IMR-90 (cell line): ENCODE data around the gene KRT4. TPM values are rescaled to one million over a fixed set of nuclear protein-coding genes. Genes with fewer than 3 reads are reported as not detected.

Source experiments
- ATAC-seq: fragments of 200-7000 bp; cut with Tn5 transposase; 2 replicates; pipeline ENCODE4 v1.9.1; 2020; ENCODE audit warnings: low read depth, mild to moderate bottlenecking, moderate library complexity
- BruUV-seq: library from RNA; stranded (reverse); fragments of 400-500 nt; replicated peaks from 2 replicates; lab custom pipeline; 2021; lab: Mats Ljungman, UMichigan
- CTCF ChIA-PET: fragments of 300-600 bp; formaldehyde crosslinking; extraction: SDS; loops from one replicate; lab custom pipeline; 2021; ENCODE audit warnings: antibody characterized with exemption; lab: Yijun Ruan, JAX
- POLR2A ChIA-PET: fragments of 300-600 bp; sonication (Branson Sonifier 250); formaldehyde crosslinking; loops from one replicate; lab custom pipeline; 2022; ENCODE audit warnings: antibody characterized with exemption; ENCODE audit not compliant: unreplicated experiment; lab: Charles Lee
- DNase-seq: peaks from one replicate; pipeline ENCODE4 v3.0.0; 2013
- H2AFZ ChIP-seq: replicated peaks from 2 replicates; pipeline ENCODE3; 2013; ENCODE audit warnings: low read length, mild to moderate bottlenecking; ENCODE audit not compliant: poor library complexity
- H2AK5ac ChIP-seq: 2 replicates; pipeline ENCODE4 v1.6.1; 2013; ENCODE audit warnings: low read depth, low read length, inconsistent platforms
- H2AK9ac ChIP-seq: replicated peaks from 2 replicates; pipeline ENCODE3; 2013; ENCODE audit warnings: mild to moderate bottlenecking, low read depth, low read length, moderate library complexity; ENCODE audit not compliant: poor library complexity
- H2BK120ac ChIP-seq: 2 replicates; pipeline ENCODE4 v1.6.1; 2013; ENCODE audit warnings: low read depth, low read length, inconsistent platforms
- H2BK15ac ChIP-seq: 3 replicates; pipeline ENCODE4 v1.6.1; 2013; ENCODE audit warnings: low read depth, low read length, inconsistent platforms
- H2BK20ac ChIP-seq: 2 replicates; pipeline ENCODE4 v1.6.1; 2013; ENCODE audit warnings: low read depth, mild to moderate bottlenecking, inconsistent platforms, low read length, moderate library complexity
- H2BK5ac ChIP-seq: 2 replicates; pipeline ENCODE4 v1.6.1; 2013; ENCODE audit warnings: mild to moderate bottlenecking, low read depth, low read length, inconsistent platforms; ENCODE audit not compliant: poor library complexity, severe bottlenecking
- H3K14ac ChIP-seq: replicated peaks from 2 replicates; pipeline ENCODE4 v1.6.1; 2013; ENCODE audit warnings: low read depth, low read length, inconsistent platforms
- H3K18ac ChIP-seq: 2 replicates; pipeline ENCODE4 v1.6.1; 2013; ENCODE audit warnings: low read depth, low read length, control low read depth
- H3K23ac ChIP-seq: 2 replicates; pipeline ENCODE4 v1.6.1; 2013; ENCODE audit warnings: low read depth, low read length, inconsistent platforms
- H3K27ac ChIP-seq: 2 replicates; pipeline ENCODE4 v1.5.1; 2013; ENCODE audit warnings: mild to moderate bottlenecking, control low read depth, low read length; ENCODE audit not compliant: insufficient read depth
- H3K27me3 ChIP-seq: 2 replicates; pipeline ENCODE4 v1.6.1; 2013; ENCODE audit warnings: low read length; ENCODE audit not compliant: control insufficient read depth, insufficient read depth
- H3K36me3 ChIP-seq: 2 replicates; pipeline ENCODE4 v1.6.1; 2013; ENCODE audit warnings: low read length, mixed read lengths; ENCODE audit not compliant: control insufficient read depth, insufficient read depth
- H3K4ac ChIP-seq: 2 replicates; pipeline ENCODE4 v1.6.1; 2013; ENCODE audit warnings: low read depth, low read length, inconsistent platforms
- H3K4me1 ChIP-seq: 2 replicates; pipeline ENCODE4 v1.6.1; 2013; ENCODE audit warnings: low read length, mixed read lengths; ENCODE audit not compliant: control insufficient read depth, insufficient read depth
- H3K4me2 ChIP-seq: 2 replicates; pipeline ENCODE4 v1.6.1; 2013; ENCODE audit warnings: low read depth, mild to moderate bottlenecking, control low read depth, low read length, moderate library complexity
- H3K4me3 ChIP-seq: 2 replicates; pipeline ENCODE4 v1.5.1; 2013; ENCODE audit warnings: low read depth, mild to moderate bottlenecking, control low read depth, low read length, moderate library complexity; ENCODE audit not compliant: insufficient read depth
- H3K56ac ChIP-seq: 2 replicates; pipeline ENCODE4 v1.6.1; 2013; ENCODE audit warnings: low read length, inconsistent platforms; ENCODE audit not compliant: insufficient read depth; ENCODE audit errors: extremely low read depth
- H3K79me1 ChIP-seq, 2 experiments: 2 replicates each; pipeline ENCODE4 v1.6.1; 2013; ENCODE audit warnings: low read length in 2 of 2, inconsistent platforms in 1 of 2, low read depth in 1 of 2
- H3K9ac ChIP-seq: 2 replicates; pipeline ENCODE4 v1.6.1; 2013; ENCODE audit warnings: low read depth, low read length, control low read depth
- H3K9me1 ChIP-seq: 2 replicates; pipeline ENCODE4 v1.6.1; 2013; ENCODE audit warnings: low read length, inconsistent platforms; ENCODE audit not compliant: insufficient read depth
- H3K9me3 ChIP-seq: 2 replicates; pipeline ENCODE4 v1.6.1; 2013; ENCODE audit warnings: low read length; ENCODE audit not compliant: control insufficient read depth, insufficient read depth
- H4K20me1 ChIP-seq: 2 replicates; pipeline ENCODE4 v1.6.1; 2013; ENCODE audit warnings: low read length, inconsistent platforms; ENCODE audit not compliant: insufficient read depth
- H4K5ac ChIP-seq: 2 replicates; pipeline ENCODE4 v1.6.1; 2013; ENCODE audit warnings: mild to moderate bottlenecking, low read depth, low read length, control low read depth
- H4K8ac ChIP-seq, 2 experiments: 2 replicates each; pipeline ENCODE4 v1.6.1; 2013; ENCODE audit warnings: low read depth in 2 of 2, low read length in 2 of 2, control low read depth in 1 of 2, inconsistent platforms in 1 of 2
- H4K91ac ChIP-seq: 2 replicates; pipeline ENCODE4 v1.6.1; 2013; ENCODE audit warnings: low read depth, low read length, inconsistent platforms; ENCODE audit not compliant: insufficient read depth
- CTCF ChIP-seq: conservative IDR thresholded peaks from 2 replicates; pipeline ENCODE4 v1.5.1; 2012; ENCODE audit warnings: mild to moderate bottlenecking, low read depth, low read length, improper control_type of control experiment
- ELK1 ChIP-seq: fragments of 150-350 bp; IDR thresholded peaks from 2 replicates; pipeline ENCODE4 v1.6.1; 2016; ENCODE audit warnings: low read depth, mild to moderate bottlenecking, low read length, moderate library complexity, borderline replicate concordance
- MAFK ChIP-seq: IDR thresholded peaks from 2 replicates; pipeline ENCODE4 v1.6.1; 2012; ENCODE audit warnings: low read depth, low read length, improper control_type of control experiment
- MXI1 ChIP-seq: IDR thresholded peaks from 2 replicates; pipeline ENCODE4 v1.6.1; 2012; ENCODE audit warnings: low read depth, mild to moderate bottlenecking, low read length, moderate library complexity, borderline replicate concordance
- RAD21 ChIP-seq: IDR thresholded peaks from 2 replicates; pipeline ENCODE4 v1.6.1; 2012; ENCODE audit warnings: low read length, improper control_type of control experiment
- WGBS, 2 experiments: methylation state at CpG; one replicate each; pipeline versions ENCODE4 v1.1.5 to v1.1.7; 2013; ENCODE audit warnings: missing lambda C conversion rate in 2 of 2; ENCODE audit not compliant: insufficient read length in 1 of 2; ENCODE audit errors: extremely low coverage in 2 of 2; 5-methylcytosine and 5-hydroxymethylcytosine counted together
- dilution Hi-C: fragments of 300-500 bp; cut with HindIII; formaldehyde crosslinking; loops from one replicate; pipeline ENCODE4 v1.14.3; 2018; ENCODE audit warnings: low sequenced_read_pairs; ENCODE audit not compliant: unreplicated experiment
- in situ Hi-C: fragments of 300-500 bp; cut with MboI; formaldehyde crosslinking; loops from 3 replicates; pipeline ENCODE4 v1.14.3; 2019; ENCODE audit warnings: low sequenced_read_pairs, inconsistent platforms, mixed read lengths
- intact Hi-C: fragments of 100-400 bp; cut with micrococcal nuclease; formaldehyde crosslinking; loops from 2 replicates; pipeline ENCODE4 v1.10.0; 2022
- polyA plus RNA-seq, 3 experiments: library from polyadenylated mRNA; depleted of rRNA; stranded (reverse); fragments of >200 nt; gene quantifications; 2 replicates each; pipeline ENCODE4 v1.2.3, GENCODE V29; 2012; ENCODE audit warnings: low replicate concordance in 1 of 3
- total RNA-seq: library from RNA; depleted of rRNA; stranded (reverse); fragments of >200 nt; gene quantifications from 2 replicates; pipeline ENCODE4 v1.2.3, GENCODE V29; 2012

KRT4 gene
- total and polyA plus RNA-seq, 2 of the 4 experiments (the other 2 are of a cell fraction), result under 0.01 to 0.07 TPM

- no peak overlapping the region for H3K9ac ChIP-seq
- no TSS peak for BruUV-seq
- no peak overlapping the region for H3K4me2 ChIP-seq
- dilution Hi-C loops (no loop called here), intact Hi-C loops (no loop called here), in situ Hi-C loops (no loop called here)
- ChIA-PET CTCF (interaction anchor here (1.0 kb wide), 1 partner anchor 60 kb away, joined by 4 read pairs; no protein-coding TSS in a partner anchor), POLR2A (no interaction called here)
- no peak overlapping the region for H2AK9ac ChIP-seq
- H3K79me1 ChIP-seq, result no peaks in the 10 kb centered on the region
- no peak for DNase-seq
- H4K5ac ChIP-seq, result no peak overlapping the region
- H4K91ac ChIP-seq, result no peak overlapping the region
- no peak overlapping the region for H3K18ac ChIP-seq
- 83% methylated on average over 1 of the region's 3 CpGs; no CpG with 5 or more reads in 1 of the 2 experiments for WGBS, 2 experiments
- H2BK5ac ChIP-seq, result no peak overlapping the region
- H2BK120ac ChIP-seq, result no peak overlapping the region
- H3K36me3 ChIP-seq, result no peaks in the 10 kb centered on the region
- H2AK5ac ChIP-seq, result no peak overlapping the region
- H3K4ac ChIP-seq, result no peak overlapping the region
- H3K14ac ChIP-seq, result no peak overlapping the region
- TF ChIP-seq ELK1 (no peak), CTCF (no peak), RAD21 (no peak), MAFK (no peak), MXI1 (no peak)
- peaks cover 36% of the 10 kb centered on the region for H3K27me3 ChIP-seq
- ATAC-seq, result no peak
- no peak overlapping the region for H3K4me3 ChIP-seq
- no peak overlapping the region for H4K8ac ChIP-seq
- no peak overlapping the region for H3K56ac ChIP-seq
- no peaks in the 10 kb centered on the region for H3K4me1 ChIP-seq
- H3K9me3 ChIP-seq, result no peaks in the 10 kb centered on the region
- H2BK20ac ChIP-seq, result no peak overlapping the region
- H2AFZ ChIP-seq, result no peak overlapping the region
- no peak overlapping the region for H3K27ac ChIP-seq
- H4K20me1 ChIP-seq, result no peaks in the 10 kb centered on the region
- H3K9me1 ChIP-seq, result no peaks in the 10 kb centered on the region
- H3K23ac ChIP-seq, result no peak overlapping the region
- no peak overlapping the region for H2BK15ac ChIP-seq
Measured at GRCh38 chr12:52805739-52806138, 8.2 kb downstream of the KRT4 start.
